ENCODE results near the gene SPATA22.
"Not testable (repeated sequence)": the region's sequence is repeated elsewhere in the genome, so short reads cannot be mapped to it uniquely, and the experiment has no call there.

The SPATA22 gene

DNA sequence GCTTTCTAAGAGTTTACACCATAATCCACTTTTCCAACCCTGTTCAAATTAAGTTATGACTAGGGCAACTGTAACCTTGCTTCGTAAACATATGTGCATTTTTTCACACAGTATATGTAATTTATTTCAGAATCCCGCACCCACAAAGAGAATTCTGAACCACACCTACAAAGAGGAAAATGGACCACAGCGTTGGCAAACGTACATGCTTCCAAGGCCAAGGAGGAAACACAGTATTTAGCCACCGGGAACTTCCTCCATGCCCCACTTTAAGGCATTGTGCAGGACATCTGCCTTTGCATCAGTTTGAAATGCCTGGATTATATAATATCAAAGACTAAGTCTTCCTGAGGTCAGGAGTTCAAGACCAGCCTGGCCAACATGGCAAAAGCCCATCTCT lies 2.1 kb downstream of the SPATA22 start:
- DNase-seq, result no peak

DNA sequence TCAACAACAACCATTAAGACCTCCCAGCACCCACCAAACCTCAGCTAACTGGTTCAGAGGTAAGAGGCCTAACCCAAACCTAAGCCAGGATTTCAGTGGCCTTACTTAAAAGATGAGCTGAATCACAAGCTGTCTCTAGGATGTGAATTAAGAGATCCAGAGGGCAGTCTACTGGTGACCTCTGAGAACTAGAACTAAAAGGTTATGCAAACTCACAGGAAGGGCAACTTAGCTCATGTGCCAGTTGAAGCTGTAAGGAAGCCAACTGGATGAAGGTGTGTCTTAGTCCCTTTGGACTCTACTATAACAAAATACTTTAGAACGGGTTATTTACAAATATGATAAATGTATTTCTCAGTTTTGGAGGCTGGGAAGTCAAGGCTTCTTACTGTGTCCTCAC lies 5.3 kb downstream of the SPATA22 start:
- DNase-seq, result not testable (repeated sequence)

DNA sequence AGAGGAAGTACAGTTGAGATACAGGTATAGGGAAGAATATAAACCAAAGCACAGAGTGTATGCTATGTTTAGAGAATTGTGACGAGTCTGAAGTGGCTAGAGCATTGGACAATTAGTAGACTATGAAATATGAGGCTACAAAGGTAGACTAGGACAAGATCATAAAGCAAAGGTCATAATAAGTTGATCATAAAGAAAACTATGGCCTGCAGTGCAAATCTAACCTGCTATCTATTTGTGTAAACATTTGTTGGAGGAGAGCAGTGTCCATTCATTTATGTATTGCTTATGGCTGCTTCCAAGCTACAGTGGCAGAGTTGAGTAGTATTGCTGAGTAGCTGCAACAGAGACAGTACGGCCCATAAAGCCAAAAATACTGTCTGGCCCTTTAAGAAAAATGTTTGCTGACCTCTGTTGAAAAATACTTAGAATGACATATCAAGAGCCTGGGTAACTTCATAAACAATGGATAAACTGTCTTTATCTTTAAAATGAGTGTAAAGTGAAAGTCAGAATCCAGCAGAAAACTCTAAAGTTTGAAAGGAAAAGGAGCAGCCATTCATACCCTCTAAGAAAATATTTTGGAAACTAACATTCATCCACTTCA lies 23.5 kb downstream of the SPATA22 start:
- DNase-seq, result no peak

DNA sequence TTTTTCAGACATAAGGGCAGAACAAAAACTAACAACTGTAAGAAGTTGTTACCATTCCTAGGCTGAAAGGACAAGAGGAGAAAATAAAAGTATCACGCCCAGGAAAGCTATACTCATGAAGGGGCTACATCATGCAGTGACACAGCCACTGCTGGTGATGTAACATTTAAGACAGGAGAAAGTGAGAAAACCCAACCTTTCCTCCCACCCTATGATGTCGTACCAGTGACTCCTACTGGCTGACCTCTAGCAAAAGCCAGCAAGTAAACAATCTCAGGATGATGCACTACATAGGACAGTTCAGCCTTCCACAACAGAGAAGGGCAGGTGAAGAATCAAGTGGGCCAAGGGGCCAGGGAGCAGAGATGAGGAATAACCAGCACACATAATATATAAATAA lies 24.0 kb downstream of the SPATA22 start:
- peak; percentile 35 for DNase-seq

DNA sequence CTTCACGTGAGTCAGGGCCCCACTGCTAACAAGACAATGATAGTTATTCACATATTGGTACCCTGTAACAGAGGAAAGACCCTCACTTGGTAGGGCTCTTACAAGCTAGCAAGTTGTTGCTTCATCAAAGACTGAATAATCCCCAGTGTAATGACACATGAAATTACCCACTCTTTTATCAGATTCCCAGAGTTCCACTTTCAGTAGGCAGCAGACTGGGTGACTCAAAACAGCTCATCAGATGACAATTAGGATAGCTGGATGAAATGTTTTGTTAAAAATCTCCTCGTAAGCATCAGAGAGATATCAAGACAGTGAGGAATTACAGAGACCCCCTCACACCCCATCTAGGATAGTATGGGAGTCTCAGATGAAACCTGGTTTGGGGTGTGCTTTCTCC lies 31.2 kb downstream of the SPATA22 start:
- no peak for DNase-seq

DNA sequence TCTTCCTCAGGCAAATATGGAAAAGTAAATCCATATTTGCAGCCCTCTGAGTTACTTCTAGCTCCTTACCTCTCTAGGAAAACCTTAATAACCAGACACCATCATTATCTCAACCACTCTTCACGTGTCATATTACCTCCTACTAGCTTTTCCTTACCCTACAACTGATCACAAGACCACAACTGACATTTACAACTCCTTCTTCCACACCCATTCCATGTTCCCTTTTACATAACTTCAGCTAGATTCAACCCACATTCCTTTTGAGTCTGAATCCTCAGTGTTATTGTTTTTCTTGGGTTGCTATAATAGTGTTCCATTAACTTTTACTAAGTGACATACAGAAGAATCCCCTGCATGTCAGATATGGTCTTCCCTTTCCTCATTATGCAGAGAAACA lies 33.3 kb downstream of the SPATA22 start:
- no peak for DNase-seq

DNA sequence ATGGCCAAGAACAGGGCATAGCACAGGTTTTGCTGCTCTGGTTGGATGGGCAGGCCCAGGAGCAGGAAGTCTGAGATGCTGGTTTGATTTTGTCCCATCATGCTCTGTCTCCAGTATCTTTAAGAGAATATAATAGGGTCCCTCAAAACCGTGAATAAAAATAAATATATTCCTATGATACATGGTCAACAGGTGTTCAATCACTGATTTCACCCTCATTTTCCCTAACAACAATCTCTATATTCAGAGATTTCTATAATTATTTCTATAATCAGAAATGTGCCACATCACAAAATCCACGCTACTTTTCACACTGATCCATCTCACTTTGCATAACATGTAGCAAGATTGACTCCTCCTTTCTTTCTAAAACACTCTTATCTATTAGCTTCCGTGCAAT lies 37.9 kb downstream of the SPATA22 start, which contains the start of gene OR1E2:
TSS of gene OR1E2 (minus strand) at position 101 of the 400 bp plus-strand sequence. CDS start at position 101, 0 bp downstream.
- DNase-seq, result no peak

DNA sequence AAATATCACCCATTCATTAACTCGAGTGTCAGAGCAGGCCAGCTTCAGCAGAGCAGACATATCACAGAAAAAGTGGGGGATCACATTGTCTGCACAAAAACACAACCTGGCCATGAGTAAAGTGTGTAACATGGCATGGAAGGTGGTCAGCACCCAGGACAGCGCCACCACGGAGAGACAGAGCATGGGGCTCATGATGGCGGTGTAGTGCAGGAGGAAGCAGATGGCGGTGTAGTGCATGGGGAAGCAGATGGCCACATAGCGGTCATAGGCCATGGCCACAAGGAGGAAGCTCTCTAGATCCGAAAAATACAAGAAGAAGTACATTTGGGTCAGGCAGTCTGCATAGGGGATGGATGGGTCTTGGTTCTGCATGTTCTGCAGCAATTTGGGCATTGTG lies 38.4 kb downstream of the SPATA22 start:
- DNase-seq, result peak; percentile 20

DNA sequence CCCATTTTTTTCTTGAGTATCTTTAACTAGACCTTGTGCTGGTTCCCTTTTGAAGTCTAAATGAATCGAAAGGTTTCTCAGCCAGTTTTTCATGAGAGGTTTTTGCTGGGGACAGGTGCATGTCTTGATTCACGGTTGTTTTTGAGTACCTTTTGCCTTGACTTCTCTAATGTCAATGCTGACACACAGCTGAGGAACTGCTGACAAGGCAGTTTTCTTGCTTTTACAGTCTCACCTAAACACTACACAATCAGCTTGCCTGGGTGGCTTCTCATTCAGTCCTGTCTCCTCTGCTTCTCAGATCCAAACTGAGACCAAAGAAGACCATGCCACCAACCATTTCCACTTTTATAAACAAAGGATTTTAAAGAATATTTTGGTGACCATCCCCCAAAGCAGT lies 53.4 kb downstream of the SPATA22 start:
- DNase-seq, result no peak

DNA sequence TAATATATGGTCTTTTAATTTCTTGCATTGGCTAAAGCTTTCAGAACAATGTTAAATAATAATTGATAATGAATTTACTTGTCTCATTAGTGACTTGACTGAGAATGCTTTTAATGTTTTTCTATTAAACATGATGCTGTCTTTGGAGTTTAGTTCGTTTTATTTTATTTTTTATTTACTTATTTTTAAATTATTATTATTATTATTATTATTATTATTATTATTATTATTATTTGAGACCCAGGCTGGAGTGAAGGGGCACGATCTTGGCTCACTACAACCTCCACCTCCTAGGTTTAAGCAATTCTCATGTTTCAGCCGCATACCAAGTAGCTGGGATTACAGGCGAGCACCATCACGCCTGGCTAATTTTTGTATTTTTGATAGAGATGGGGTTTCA lies 56.0 kb downstream of the SPATA22 start:
- DNase-seq, result no peak

DNA sequence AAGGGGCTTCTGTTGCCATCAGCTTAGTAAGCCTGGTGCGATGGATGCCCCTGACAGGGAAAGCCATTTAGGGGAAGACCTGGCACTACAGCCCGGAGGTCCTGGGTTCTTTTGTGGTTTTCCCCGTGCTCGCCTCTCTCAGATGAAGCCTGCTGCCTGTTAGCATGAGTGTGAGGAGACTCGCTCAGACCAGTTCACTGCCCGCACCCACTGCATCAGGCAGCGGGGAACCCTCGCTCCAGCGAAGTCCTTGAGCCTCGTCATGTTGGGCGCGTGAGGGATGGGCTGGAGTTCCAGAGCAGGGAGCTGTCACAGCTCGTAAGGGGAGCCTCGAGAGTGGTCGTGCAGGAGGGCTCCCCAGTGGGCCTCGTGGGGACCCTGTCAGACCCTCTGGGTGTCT lies 59.4 kb downstream of the SPATA22 start:
- DNase-seq, result not testable (repeated sequence)

DNA sequence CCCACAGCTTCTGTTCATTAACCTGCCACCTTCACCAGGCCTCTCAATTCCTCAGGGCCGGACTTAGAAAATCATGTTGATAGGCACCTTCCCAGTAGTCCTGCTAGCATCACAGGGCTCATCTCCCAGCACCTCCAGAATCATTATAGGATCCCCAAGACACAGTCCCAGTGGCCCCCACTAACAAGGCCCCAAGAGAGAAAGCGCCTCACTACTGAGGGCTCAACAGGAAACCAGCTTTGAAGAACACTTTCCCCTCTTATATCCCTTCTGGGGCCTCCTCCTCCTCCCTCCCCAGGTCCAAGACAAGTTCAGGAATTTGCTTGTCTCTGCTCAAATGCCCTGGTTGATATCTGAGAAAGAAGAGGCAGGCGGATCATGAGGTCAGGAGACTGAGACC lies 60.5 kb downstream of the SPATA22 start, which contains the start of gene OR3A3:
TSS of gene OR3A3 (plus strand) at position 301 of the 400 bp plus-strand sequence.
- no peak for DNase-seq

DNA sequence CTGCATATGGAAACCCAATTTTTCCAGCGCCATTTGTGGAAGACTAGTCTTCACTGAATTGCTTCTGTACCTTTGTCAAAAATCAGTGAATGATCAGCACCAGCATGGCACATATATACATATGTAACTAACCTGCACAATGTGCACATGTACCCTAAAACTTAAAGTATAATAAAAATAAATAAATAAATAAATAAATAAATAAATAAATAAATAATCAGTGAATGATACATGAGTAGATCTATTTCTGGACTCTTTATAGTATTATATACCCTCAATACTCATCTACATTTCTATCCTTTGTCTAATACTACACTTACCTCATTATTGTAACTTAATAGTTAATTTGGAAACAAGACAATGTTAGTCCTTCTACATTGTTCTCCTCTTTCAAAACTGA lies 67.8 kb downstream of the SPATA22 start:
- not testable (repeated sequence) for DNase-seq

DNA sequence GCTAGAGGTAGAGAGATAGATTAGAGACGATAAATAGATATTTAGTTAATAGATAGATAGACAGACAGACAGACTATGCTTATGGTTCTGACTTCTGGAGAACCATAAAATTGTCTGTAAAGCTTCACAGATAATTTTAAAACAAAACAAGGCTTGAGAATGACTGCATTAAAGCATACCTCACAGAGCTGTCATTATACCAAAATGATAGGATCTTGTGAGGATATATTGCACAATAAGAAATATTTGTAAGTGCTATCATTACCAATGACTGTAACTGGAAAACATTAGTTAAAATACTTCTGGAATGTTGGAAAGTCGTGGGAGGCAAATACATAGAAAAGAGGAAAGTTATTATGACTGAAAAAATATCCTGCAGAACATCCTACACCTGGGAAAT lies 69.8 kb downstream of the SPATA22 start:
- no peak for DNase-seq

DNA sequence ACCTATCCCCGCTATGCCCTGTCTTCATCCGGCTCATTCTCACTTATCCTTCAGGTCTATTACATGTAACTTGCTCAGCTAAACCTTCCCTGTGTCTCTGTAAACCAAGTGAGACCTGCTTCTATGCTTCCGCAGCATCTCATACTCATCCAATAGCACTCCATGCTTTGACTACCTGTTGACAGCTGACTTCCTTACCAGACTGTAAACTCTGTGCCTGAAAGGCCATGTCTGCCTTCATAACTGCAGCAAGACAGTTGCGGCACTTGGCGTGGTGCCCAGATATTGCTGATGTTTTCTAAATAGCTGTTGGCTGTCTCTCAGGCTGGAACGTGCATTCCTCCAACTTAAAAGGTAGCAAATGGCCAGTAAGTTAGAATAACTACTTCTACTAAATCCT lies 71.6 kb downstream of the SPATA22 start:
- no peak for DNase-seq

DNA sequence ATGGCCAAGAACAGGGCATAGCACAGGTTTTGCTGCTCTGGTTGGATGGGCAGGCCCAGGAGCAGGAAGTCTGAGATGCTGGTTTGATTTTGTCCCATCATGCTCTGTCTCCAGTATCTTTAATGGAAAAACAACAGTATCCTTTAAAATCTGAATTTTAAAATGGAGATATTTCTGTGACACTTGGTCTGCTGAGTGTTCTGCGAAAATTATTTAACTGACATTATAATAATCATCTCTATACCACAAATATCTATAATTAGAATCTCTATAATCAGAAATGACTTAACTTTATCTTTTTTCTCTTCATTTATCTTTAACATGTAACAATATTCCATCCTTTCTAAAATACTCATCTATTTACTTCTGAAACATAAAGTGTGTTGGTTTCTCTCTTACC lies 73.3 kb downstream of the SPATA22 start, which contains the start of gene OR1E1:
TSS of gene OR1E1 (minus strand) at position 101 of the 400 bp plus-strand sequence. CDS start at position 101, 0 bp downstream.
- DNase-seq, result no peak

DNA sequence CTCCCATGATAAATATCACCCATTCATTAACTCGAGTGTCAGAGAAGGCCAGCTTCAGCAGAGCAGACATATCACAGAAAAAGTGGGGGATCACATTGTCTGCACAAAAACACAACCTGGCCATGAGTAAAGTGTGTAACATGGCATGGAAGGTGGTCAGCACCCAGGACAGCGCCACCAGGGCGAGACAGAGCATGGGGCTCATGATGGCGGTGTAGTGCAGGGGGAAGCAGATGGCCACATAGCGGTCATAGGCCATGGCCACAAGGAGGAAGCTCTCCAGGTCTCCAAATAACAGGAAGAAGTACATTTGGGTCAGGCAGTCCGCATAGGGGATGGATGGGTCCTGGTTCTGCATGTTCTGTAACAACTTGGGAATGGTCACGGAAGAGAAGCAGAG lies 73.8 kb downstream of the SPATA22 start:
- DNase-seq, result not testable (repeated sequence)

All from inflammatory macrophage treated with lipopolysaccharide for 4 hours (primary cell).